Measurements from ENCODE around the gene HEXA.
"Not testable (repeated sequence)": the region's sequence is repeated elsewhere in the genome, so short reads cannot be mapped to it uniquely, and the experiment has no call there.

Gene HEXA

GRCh38 chr15:72380743-72381142, 4.9 kb upstream of the HEXA start:
- H3K36me3 ChIP-seq (ENCODE audit: control insufficient read depth, insufficient read depth, low read length) = no peaks in the 10 kb centered on the region
- no peaks in the 10 kb centered on the region for H3K27me3 ChIP-seq (replicated peaks; ENCODE audit: control insufficient read depth, insufficient read depth, low read length)
- no peak for TF ChIP-seq CTCF (IDR thresholded peaks at IDR 0.05; ENCODE audit: insufficient read depth, low read length, poor library complexity, severe bottlenecking)
- no peak overlapping the region for H3K4me3 ChIP-seq (replicated peaks; ENCODE audit: low read depth, low read length)
- DNase-seq (ENCODE audit: extremely low read depth, insufficient read length) = no peak

GRCh38 chr15:72379856-72380430, 4.1 kb upstream of the HEXA start:
- no peak for TF ChIP-seq CTCF (IDR thresholded peaks at IDR 0.05; ENCODE audit: insufficient read depth, low read length, poor library complexity, severe bottlenecking)
- Histone ChIP-seq H3K27me3 (replicated peaks; ENCODE audit: control insufficient read depth, insufficient read depth, low read length) (no peaks in the 10 kb centered on the region), H3K36me3 (ENCODE audit: control insufficient read depth, insufficient read depth, low read length) (no peaks in the 10 kb centered on the region), H3K4me3 (replicated peaks; ENCODE audit: low read depth, low read length) (no peak overlapping the region)
- no peak for DNase-seq (ENCODE audit: extremely low read depth, insufficient read length)

GRCh38 chr15:72379106-72379505, 3.3 kb upstream of the HEXA start:
- not testable (repeated sequence) for H3K4me3 ChIP-seq (replicated peaks; ENCODE audit: low read depth, low read length); H3K27me3 ChIP-seq (replicated peaks; ENCODE audit: control insufficient read depth, insufficient read depth, low read length); DNase-seq (ENCODE audit: extremely low read depth, insufficient read length); H3K36me3 ChIP-seq (ENCODE audit: control insufficient read depth, insufficient read depth, low read length)

- no peak overlapping the region for H3K4me3 ChIP-seq (replicated peaks; ENCODE audit: low read depth, low read length)
- H3K36me3 ChIP-seq (ENCODE audit: control insufficient read depth, insufficient read depth, low read length) = no peaks in the 10 kb centered on the region
- no peaks in the 10 kb centered on the region for H3K27me3 ChIP-seq (replicated peaks; ENCODE audit: control insufficient read depth, insufficient read depth, low read length)
- no peak for TF ChIP-seq CTCF (IDR thresholded peaks at IDR 0.05; ENCODE audit: insufficient read depth, low read length, poor library complexity, severe bottlenecking)
- DNase-seq (ENCODE audit: extremely low read depth, insufficient read length) = no peak
Measured at GRCh38 chr15:72377331-72377730, 1.5 kb upstream of the HEXA start.

GRCh38 chr15:72375501-72375845, 341 bp downstream of the HEXA start:
- peak overlapping the region; percentile 95 for H3K4me3 ChIP-seq (replicated peaks; ENCODE audit: low read depth, low read length)
- peaks cover 5% of the 10 kb centered on the region for H3K36me3 ChIP-seq (ENCODE audit: control insufficient read depth, insufficient read depth, low read length)
- no peaks in the 10 kb centered on the region for H3K27me3 ChIP-seq (replicated peaks; ENCODE audit: control insufficient read depth, insufficient read depth, low read length)
- no peak for DNase-seq (ENCODE audit: extremely low read depth, insufficient read length)
- no peak for TF ChIP-seq CTCF (IDR thresholded peaks at IDR 0.05; ENCODE audit: insufficient read depth, low read length, poor library complexity, severe bottlenecking)

- DNase-seq (ENCODE audit: extremely low read depth, insufficient read length) = no peak
- Histone ChIP-seq H3K27me3 (replicated peaks; ENCODE audit: control insufficient read depth, insufficient read depth, low read length) (no peaks in the 10 kb centered on the region), H3K4me3 (replicated peaks; ENCODE audit: low read depth, low read length) (no peak overlapping the region; the same call in 1 of the 2 replicates), H3K36me3 (ENCODE audit: control insufficient read depth, insufficient read depth, low read length) (peaks cover 5% of the 10 kb centered on the region)
- TF ChIP-seq CTCF (IDR thresholded peaks at IDR 0.05; ENCODE audit: insufficient read depth, low read length, poor library complexity, severe bottlenecking) = no peak
Measured at GRCh38 chr15:72372361-72372760, 3.5 kb downstream of the HEXA start.

All from GM06990 (cell line).